ENCODE measurements around the gene SIRT3.

GRCh38 chr11:281486-282161 is 45.5 kb upstream of the SIRT3 start:
- no peak for TF ChIP-seq CTCF (IDR thresholded peaks at IDR 0.05)
- no peak for TF ChIP-seq POLR2A (IDR thresholded peaks at IDR 0.05)

Data from esophagus squamous epithelium (tissue), 4 donors.